Activated CD4-positive, alpha-beta T cell treated with anti-CD3 and anti-CD28 coated beads, Interleukin-2, amount 10 ng/mL, durations not matched to agents 24 days and 14 days (primary cell): Measurements from ENCODE around the gene WDR54. TPM values are rescaled to one million over a fixed set of nuclear protein-coding genes. Genes with fewer than 3 reads are reported as not detected.

Experiments used
- DNase-seq: peaks from one replicate; pipeline ENCODE4 v3.0.0; 2022
- H3K27ac Mint-ChIP-seq: one replicate; pipeline ENCODE4 v1.8.0; 2022; ENCODE audit warnings: mild to moderate bottlenecking, mixed read lengths
- H3K27me3 Mint-ChIP-seq: one replicate; pipeline ENCODE4 v1.8.0; 2022; ENCODE audit warnings: mixed read lengths
- H3K36me3 Mint-ChIP-seq: one replicate; pipeline ENCODE4 v1.8.0; 2022; ENCODE audit warnings: low read depth, mild to moderate bottlenecking, mixed read lengths
- H3K4me1 Mint-ChIP-seq: one replicate; pipeline ENCODE4 v1.8.0; 2021; ENCODE audit warnings: mixed read lengths
- H3K4me3 Mint-ChIP-seq: one replicate; pipeline ENCODE4 v1.8.0; 2022; ENCODE audit warnings: mild to moderate bottlenecking, moderate library complexity, mixed read lengths
- H3K9me3 Mint-ChIP-seq: one replicate; pipeline ENCODE4 v1.8.0; 2021; ENCODE audit warnings: mixed read lengths
- intact Hi-C: fragments of 100-400 bp; cut with micrococcal nuclease; formaldehyde crosslinking; loops from one replicate; pipeline ENCODE4 v1.15.1; 2023
- total RNA-seq: library from RNA; stranded (reverse); gene quantifications from 2 replicates; pipeline ENCODE4 v1.2.3, GENCODE V29; 2022

Gene WDR54
- total RNA-seq, 1 donor from 2014 or later, result 78.2 TPM

GRCh38 chr2:74390606-74391005 lies 30.9 kb upstream of the WDR54 start:
- Mint-ChIP-seq H3K36me3 (no peaks in the 10 kb centered on the region), H3K27me3 (peaks cover 10% of the 10 kb centered on the region), H3K4me3 (peak overlapping the region; percentile 93)

GRCh38 chr2:74391209-74391579 lies 30.3 kb upstream of the WDR54 start:
- no peak for DNase-seq
- Mint-ChIP-seq H3K4me3 (peak overlapping the region; percentile 93), H3K4me1 (peaks cover 8% of the 10 kb centered on the region), H3K9me3 (no peaks in the 10 kb centered on the region), H3K36me3 (no peaks in the 10 kb centered on the region), H3K27me3 (peaks cover 10% of the 10 kb centered on the region), H3K27ac (peak overlapping the region; percentile 83)
- intact Hi-C loops, result loop anchor here (5.0 kb wide), 3 partner anchors 54 to 214 kb away; partner anchors contain the start of gene MOB1A

More at GRCh38 chr2:74390606-74391005, 30.9 kb upstream of the WDR54 start:
- peaks cover 8% of the 10 kb centered on the region for H3K4me1 Mint-ChIP-seq
- no peak overlapping the region for H3K27ac Mint-ChIP-seq
- intact Hi-C loops, result loop anchor here (5.0 kb wide), 3 partner anchors 53 to 213 kb away; partner anchors contain the start of gene MOB1A
- H3K9me3 Mint-ChIP-seq, result no peaks in the 10 kb centered on the region
- no peak for DNase-seq

- Mint-ChIP-seq H3K4me3 (peak overlapping the region; percentile 93), H3K27me3 (peaks cover 10% of the 10 kb centered on the region), H3K27ac (peak overlapping the region; percentile 98), H3K36me3 (no peaks in the 10 kb centered on the region), H3K9me3 (no peaks in the 10 kb centered on the region), H3K4me1 (peaks cover 8% of the 10 kb centered on the region)
- intact Hi-C loops, result loop anchor here (1.0 to 5.0 kb wide), 6 partner anchors 29 to 215 kb away; partner anchors contain the start of genes C2orf81, MOB1A and WDR54
- DNase-seq, result peak; percentile 98
Observed at GRCh38 chr2:74391580-74392448, 29.7 kb upstream of the WDR54 start.

- intact Hi-C loops, result loop anchor here (1.0 to 5.0 kb wide), 6 partner anchors 29 to 215 kb away; partner anchors contain the start of genes C2orf81, MOB1A and WDR54
- peak overlapping the region; percentile 28 for H3K27ac Mint-ChIP-seq
- H3K27me3 Mint-ChIP-seq, result peaks cover 10% of the 10 kb centered on the region
- no peaks in the 10 kb centered on the region for H3K9me3 Mint-ChIP-seq
- peaks cover 8% of the 10 kb centered on the region for H3K4me1 Mint-ChIP-seq
- no peaks in the 10 kb centered on the region for H3K36me3 Mint-ChIP-seq
- no peak overlapping the region for H3K4me3 Mint-ChIP-seq
- DNase-seq, result no peak
Observed at GRCh38 chr2:74392449-74392743, 29.1 kb upstream of the WDR54 start.

- peaks cover 8% of the 10 kb centered on the region for H3K4me1 Mint-ChIP-seq
- H3K27ac Mint-ChIP-seq, result no peak overlapping the region
- no peaks in the 10 kb centered on the region for H3K9me3 Mint-ChIP-seq
- DNase-seq, result no peak
- intact Hi-C loops, result loop anchor here (5.0 kb wide), 3 partner anchors 56 to 216 kb away; partner anchors contain the start of gene MOB1A
- H3K27me3 Mint-ChIP-seq, result peaks cover 10% of the 10 kb centered on the region
- no peak overlapping the region for H3K4me3 Mint-ChIP-seq
- H3K36me3 Mint-ChIP-seq, result no peaks in the 10 kb centered on the region
Observed at GRCh38 chr2:74393525-74393924, 28.0 kb upstream of the WDR54 start.

GRCh38 chr2:74396149-74396548 lies 25.4 kb upstream of the WDR54 start:
- no peaks in the 10 kb centered on the region for H3K9me3 Mint-ChIP-seq
- peaks cover 14% of the 10 kb centered on the region for H3K27me3 Mint-ChIP-seq
- peaks cover 6% of the 10 kb centered on the region for H3K4me1 Mint-ChIP-seq
- intact Hi-C loops, result no loop called here
- H3K36me3 Mint-ChIP-seq, result no peaks in the 10 kb centered on the region
- no peak for DNase-seq
- no peak overlapping the region for H3K27ac Mint-ChIP-seq
- H3K4me3 Mint-ChIP-seq, result no peak overlapping the region

GRCh38 chr2:74399785-74400184 lies 21.7 kb upstream of the WDR54 start:
- intact Hi-C loops, result no loop called here
- Mint-ChIP-seq H3K27me3 (peaks cover 9% of the 10 kb centered on the region), H3K36me3 (no peaks in the 10 kb centered on the region), H3K4me3 (no peak overlapping the region), H3K4me1 (peaks cover 4% of the 10 kb centered on the region), H3K27ac (no peak overlapping the region), H3K9me3 (no peaks in the 10 kb centered on the region)
- peak; percentile 76 for DNase-seq

GRCh38 chr2:74401891-74402290 lies 19.6 kb upstream of the WDR54 start:
- intact Hi-C loops, result no loop called here
- H3K36me3 Mint-ChIP-seq, result no peaks in the 10 kb centered on the region
- peaks cover 4% of the 10 kb centered on the region for H3K4me1 Mint-ChIP-seq
- no peak overlapping the region for H3K4me3 Mint-ChIP-seq
- no peak overlapping the region for H3K27ac Mint-ChIP-seq
- peaks cover 8% of the 10 kb centered on the region for H3K27me3 Mint-ChIP-seq
- no peak for DNase-seq
- no peaks in the 10 kb centered on the region for H3K9me3 Mint-ChIP-seq

GRCh38 chr2:74406035-74406434 lies 15.5 kb upstream of the WDR54 start:
- no peak overlapping the region for H3K27ac Mint-ChIP-seq
- no peaks in the 10 kb centered on the region for H3K9me3 Mint-ChIP-seq
- H3K4me3 Mint-ChIP-seq, result no peak overlapping the region
- no peaks in the 10 kb centered on the region for H3K4me1 Mint-ChIP-seq
- no peaks in the 10 kb centered on the region for H3K36me3 Mint-ChIP-seq
- intact Hi-C loops, result no loop called here
- no peak for DNase-seq
- H3K27me3 Mint-ChIP-seq, result peaks cover 17% of the 10 kb centered on the region

GRCh38 chr2:74407682-74408081 lies 13.8 kb upstream of the WDR54 start:
- intact Hi-C loops, result no loop called here
- Mint-ChIP-seq H3K9me3 (no peaks in the 10 kb centered on the region), H3K27me3 (peaks cover 20% of the 10 kb centered on the region), H3K36me3 (no peaks in the 10 kb centered on the region), H3K4me3 (no peak overlapping the region), H3K27ac (no peak overlapping the region), H3K4me1 (no peaks in the 10 kb centered on the region)
- DNase-seq, result no peak

- H3K9me3 Mint-ChIP-seq, result no peaks in the 10 kb centered on the region
- no peaks in the 10 kb centered on the region for H3K36me3 Mint-ChIP-seq
- peaks cover 15% of the 10 kb centered on the region for H3K4me1 Mint-ChIP-seq
- no peak overlapping the region for H3K4me3 Mint-ChIP-seq
- H3K27me3 Mint-ChIP-seq, result peaks cover 23% of the 10 kb centered on the region
- intact Hi-C loops, result no loop called here
- no peak overlapping the region for H3K27ac Mint-ChIP-seq
- DNase-seq, result no peak
Observed at GRCh38 chr2:74413001-74413698, 8.4 kb upstream of the WDR54 start.

- Mint-ChIP-seq H3K4me1 (peaks cover 15% of the 10 kb centered on the region), H3K27ac (peak overlapping the region; percentile 60), H3K4me3 (peak overlapping the region; percentile 56), H3K9me3 (no peaks in the 10 kb centered on the region), H3K27me3 (peaks cover 14% of the 10 kb centered on the region), H3K36me3 (no peaks in the 10 kb centered on the region)
- no peak for DNase-seq
- intact Hi-C loops, result no loop called here
Observed at GRCh38 chr2:74414441-74414840, 7.1 kb upstream of the WDR54 start.

GRCh38 chr2:74414881-74415761 lies 6.4 kb upstream of the WDR54 start:
- Mint-ChIP-seq H3K9me3 (no peaks in the 10 kb centered on the region), H3K36me3 (no peaks in the 10 kb centered on the region), H3K4me3 (peak overlapping the region; percentile 65), H3K27ac (no peak overlapping the region), H3K27me3 (peaks cover 13% of the 10 kb centered on the region), H3K4me1 (peaks cover 15% of the 10 kb centered on the region)
- peak; percentile 67 for DNase-seq
- intact Hi-C loops, result no loop called here
